ENCODE measurements around the gene FGF2.
"Not testable (repeated sequence)": the region's sequence is repeated elsewhere in the genome, so short reads cannot be mapped to it uniquely, and the experiment has no call there.

Gene FGF2

DNA sequence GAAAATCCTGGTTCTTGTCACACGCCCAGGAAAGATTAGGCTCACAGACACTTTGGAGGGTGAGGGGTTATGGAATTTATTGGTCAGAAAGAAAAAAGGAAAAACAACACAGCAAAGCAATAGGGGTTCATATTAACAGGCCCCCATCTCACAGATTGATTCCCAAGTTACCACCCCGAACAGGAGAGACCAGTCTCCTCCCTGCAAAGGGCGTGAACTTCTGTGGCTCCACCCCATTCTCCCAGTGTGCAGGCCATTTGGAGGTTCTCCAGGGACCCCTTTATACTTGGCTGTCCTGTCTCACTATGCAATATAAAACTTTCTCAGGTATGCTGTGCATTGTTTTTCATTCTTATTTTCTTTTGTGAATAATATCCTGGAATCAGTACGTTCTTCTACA, 7.4 kb downstream of the FGF2 start:
- TF ChIP-seq, protein P1, sequence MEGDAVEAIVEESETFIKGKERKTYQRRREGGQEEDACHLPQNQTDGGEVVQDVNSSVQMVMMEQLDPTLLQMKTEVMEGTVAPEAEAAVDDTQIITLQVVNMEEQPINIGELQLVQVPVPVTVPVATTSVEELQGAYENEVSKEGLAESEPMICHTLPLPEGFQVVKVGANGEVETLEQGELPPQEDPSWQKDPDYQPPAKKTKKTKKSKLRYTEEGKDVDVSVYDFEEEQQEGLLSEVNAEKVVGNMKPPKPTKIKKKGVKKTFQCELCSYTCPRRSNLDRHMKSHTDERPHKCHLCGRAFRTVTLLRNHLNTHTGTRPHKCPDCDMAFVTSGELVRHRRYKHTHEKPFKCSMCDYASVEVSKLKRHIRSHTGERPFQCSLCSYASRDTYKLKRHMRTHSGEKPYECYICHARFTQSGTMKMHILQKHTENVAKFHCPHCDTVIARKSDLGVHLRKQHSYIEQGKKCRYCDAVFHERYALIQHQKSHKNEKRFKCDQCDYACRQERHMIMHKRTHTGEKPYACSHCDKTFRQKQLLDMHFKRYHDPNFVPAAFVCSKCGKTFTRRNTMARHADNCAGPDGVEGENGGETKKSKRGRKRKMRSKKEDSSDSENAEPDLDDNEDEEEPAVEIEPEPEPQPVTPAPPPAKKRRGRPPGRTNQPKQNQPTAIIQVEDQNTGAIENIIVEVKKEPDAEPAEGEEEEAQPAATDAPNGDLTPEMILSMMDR (conservative IDR thresholded peaks at IDR 0.05; ENCODE audit: low read depth, low read length) = no peak
- DNase-seq (ENCODE audit: low read depth) = no peak
- no peak overlapping the region for H3K4me3 ChIP-seq (ENCODE audit: low read depth, low read length)

DNA sequence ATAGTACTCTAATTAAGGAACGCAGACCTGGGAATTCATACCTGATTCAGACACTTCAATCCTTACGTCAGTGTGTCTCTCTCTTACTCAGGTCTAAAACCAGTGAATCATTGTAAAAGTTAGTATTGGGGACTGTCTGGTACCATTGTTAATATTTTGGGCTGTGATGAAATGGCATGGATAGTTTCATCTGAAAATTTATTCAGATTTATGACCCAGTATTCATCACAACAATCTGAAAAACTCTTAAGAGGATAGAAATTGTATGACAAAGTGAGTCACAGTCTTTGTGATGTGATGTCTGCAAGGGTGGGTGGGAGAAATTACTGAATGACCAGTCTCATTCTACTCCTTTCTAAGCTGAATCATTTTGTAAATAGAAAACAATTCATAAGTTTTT, 10.3 kb downstream of the FGF2 start:
- TF ChIP-seq, protein P1 (conservative IDR thresholded peaks at IDR 0.05; ENCODE audit: low read depth, low read length) = no peak
- DNase-seq (ENCODE audit: low read depth) = no peak
- H3K4me3 ChIP-seq (ENCODE audit: low read depth, low read length) = no peak overlapping the region

DNA sequence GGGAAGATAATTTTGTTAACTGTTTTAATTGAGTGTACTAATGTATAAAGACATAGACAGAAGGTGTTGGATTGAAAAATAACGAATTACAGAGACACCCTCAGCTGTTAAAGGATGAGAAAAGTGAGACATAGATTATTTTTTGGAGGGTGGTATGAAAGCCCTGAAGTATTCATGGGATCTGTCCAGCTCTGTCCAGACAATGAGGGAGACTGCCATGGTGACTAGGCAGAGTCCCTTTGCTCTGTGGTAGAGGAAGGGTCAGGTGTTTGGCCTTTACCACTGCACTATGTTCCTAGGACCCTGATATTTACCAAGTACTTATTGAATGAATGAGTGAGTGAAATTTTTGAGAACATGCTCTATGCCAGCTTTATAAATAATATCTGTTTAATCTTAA, 11.4 kb downstream of the FGF2 start:
- DNase-seq (ENCODE audit: low read depth) = no peak
- TF ChIP-seq, protein P1 (conservative IDR thresholded peaks at IDR 0.05; ENCODE audit: low read depth, low read length) = no peak
- H3K4me3 ChIP-seq (ENCODE audit: low read depth, low read length) = no peak overlapping the region

DNA sequence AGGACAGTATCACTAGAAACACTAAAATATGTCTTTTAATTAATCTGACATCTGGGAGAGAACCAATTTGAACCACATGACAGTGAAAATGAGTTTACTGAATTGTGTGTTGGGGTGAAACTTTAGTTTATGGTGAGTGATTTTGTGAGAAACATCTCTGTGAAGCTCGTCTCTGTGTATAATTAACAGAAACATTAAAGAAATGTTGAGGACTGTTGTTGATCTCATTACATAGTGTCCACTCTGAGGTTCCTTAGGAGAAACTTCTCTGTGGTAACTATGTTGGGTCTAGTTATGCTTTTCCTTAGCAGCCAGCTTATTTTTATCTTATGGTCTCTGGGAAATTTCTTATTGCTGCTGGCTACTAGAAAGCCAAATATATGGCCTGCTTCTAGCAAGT, 15.8 kb downstream of the FGF2 start:
- TF ChIP-seq, protein P1 (conservative IDR thresholded peaks at IDR 0.05; ENCODE audit: low read depth, low read length) = no peak
- no peak overlapping the region for H3K4me3 ChIP-seq (ENCODE audit: low read depth, low read length)

DNA sequence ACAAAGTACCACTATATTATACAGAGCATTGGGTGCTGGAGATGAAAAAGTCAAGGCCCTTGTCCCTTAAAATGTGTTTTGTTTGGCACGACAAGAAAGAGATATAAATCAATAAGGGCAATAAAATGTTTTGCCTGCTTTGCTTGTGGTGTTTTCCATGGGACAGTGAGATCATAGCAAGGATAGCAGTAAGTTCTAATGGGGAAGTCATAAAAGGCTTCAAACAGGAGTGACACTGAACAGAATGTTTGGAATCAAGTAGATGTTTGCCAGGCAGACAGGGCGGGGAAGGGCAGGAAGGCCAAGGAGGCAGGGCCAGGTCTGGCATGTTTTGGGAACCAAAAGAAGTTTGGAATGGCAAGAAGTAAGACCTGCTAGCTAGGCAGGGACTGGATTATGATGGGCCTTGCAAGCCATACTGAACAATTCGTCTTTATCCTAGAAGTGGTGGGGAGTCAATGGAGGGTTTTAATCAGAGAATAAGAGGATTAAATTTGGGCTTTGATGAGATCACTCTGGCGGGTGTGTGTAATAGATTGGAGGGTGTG, 16.4 kb downstream of the FGF2 start:
- H3K4me3 ChIP-seq (ENCODE audit: low read depth, low read length) = no peak overlapping the region
- TF ChIP-seq, protein P1 (conservative IDR thresholded peaks at IDR 0.05; ENCODE audit: low read depth, low read length) = no peak
- no peak for DNase-seq (ENCODE audit: low read depth)

More for the DNA sequence above, 15.8 kb downstream of the FGF2 start:
- no peak for DNase-seq (ENCODE audit: low read depth)

DNA sequence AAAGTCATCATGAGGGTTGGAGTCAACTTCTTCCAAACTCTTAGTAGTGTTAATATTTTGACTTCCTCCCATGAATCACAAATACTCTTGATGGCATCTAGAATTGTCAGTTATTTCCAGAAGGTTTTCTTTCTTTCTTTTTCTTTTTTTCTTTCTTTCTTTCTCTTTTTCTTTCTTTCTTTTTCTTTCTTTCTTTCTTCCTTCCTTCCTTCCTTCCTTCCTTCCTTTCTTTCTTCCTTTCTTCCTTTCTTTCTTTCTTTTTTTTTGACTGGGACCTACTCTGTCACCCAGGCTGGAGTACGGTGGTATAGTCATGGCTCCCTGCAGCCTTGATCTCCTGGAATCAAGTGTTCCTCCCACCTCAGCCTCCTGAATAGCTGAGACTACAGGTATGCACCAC, 17.8 kb downstream of the FGF2 start:
- not testable (repeated sequence) for H3K4me3 ChIP-seq (ENCODE audit: low read depth, low read length); DNase-seq (ENCODE audit: low read depth)

DNA sequence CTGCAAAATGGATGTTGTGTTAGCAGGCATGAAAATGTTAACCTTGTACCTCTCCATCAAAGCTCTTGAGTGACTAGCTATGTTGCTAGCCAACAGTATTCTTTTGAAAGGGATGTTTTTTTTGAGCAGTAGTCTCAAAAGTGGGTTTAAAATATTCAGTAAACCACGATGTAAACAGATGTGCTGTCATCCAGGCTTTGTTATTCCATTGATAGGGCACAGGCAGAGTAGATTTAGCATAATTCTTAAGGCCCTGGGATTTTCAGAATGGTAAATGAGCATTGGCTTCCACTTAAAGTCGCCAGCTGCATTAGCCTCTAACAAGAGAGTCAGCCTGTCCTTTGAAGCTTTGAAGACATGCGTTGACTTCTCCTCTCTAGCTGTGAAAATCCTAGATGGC, 18.4 kb downstream of the FGF2 start:
- H3K4me3 ChIP-seq (ENCODE audit: low read depth, low read length) = no peak overlapping the region
- DNase-seq (ENCODE audit: low read depth) = no peak
- TF ChIP-seq, protein P1 (conservative IDR thresholded peaks at IDR 0.05; ENCODE audit: low read depth, low read length) = no peak

Data from choroid plexus epithelial cell (primary cell).